Activated CD4-positive, CD25-positive, alpha-beta regulatory T cell treated with anti-CD3 and anti-CD28 coated beads, Interleukin-2, amount 50 U/mL, for 16 hours (primary cell): ENCODE measurements around the gene TRIM8.
"Not testable (repeated sequence)": the region's sequence is repeated elsewhere in the genome, so short reads cannot be mapped to it uniquely, and the experiment has no call there.

Experiments used
- DNase-seq: peaks from one replicate; pipeline ENCODE4 v3.0.0-alpha.2; 2020; ENCODE audit warnings: low read depth, low spot score

The TRIM8 gene

GRCh38 chr10:102650655-102651454 lies 6.6 kb downstream of the TRIM8 start:
- no peak for DNase-seq

- DNase-seq: no peak
These were observed 7.3 kb downstream of the TRIM8 start for GRCh38 chr10:102651455-102652169.

GRCh38 chr10:102652170-102652916 lies 8.1 kb downstream of the TRIM8 start:
- no peak for DNase-seq

- DNase-seq: no peak
These were observed 8.8 kb downstream of the TRIM8 start for GRCh38 chr10:102653060-102653459.

GRCh38 chr10:102654566-102654965 lies 10.3 kb downstream of the TRIM8 start:
- DNase-seq: no peak

GRCh38 chr10:102654969-102655368 lies 10.7 kb downstream of the TRIM8 start:
- DNase-seq: no peak

- DNase-seq: no peak
These were observed 11.7 kb downstream of the TRIM8 start for GRCh38 chr10:102656026-102656425.

- no peak for DNase-seq
These were observed 12.6 kb downstream of the TRIM8 start for GRCh38 chr10:102656791-102657371.

GRCh38 chr10:102657451-102657850 lies 13.2 kb downstream of the TRIM8 start:
- no peak for DNase-seq

- DNase-seq: no peak
These were observed 13.9 kb downstream of the TRIM8 start for GRCh38 chr10:102657984-102658724.

GRCh38 chr10:102658802-102659201 lies 14.5 kb downstream of the TRIM8 start:
- DNase-seq: no peak

- DNase-seq: no peak
These were observed 16.8 kb downstream of the TRIM8 start for GRCh38 chr10:102660888-102661657.

- DNase-seq: no peak
These were observed 17.4 kb downstream of the TRIM8 start for GRCh38 chr10:102661658-102662028.

- no peak for DNase-seq
These were observed 21.7 kb downstream of the TRIM8 start for GRCh38 chr10:102665904-102666509.

GRCh38 chr10:102667411-102667810 lies 23.1 kb downstream of the TRIM8 start:
- not testable (repeated sequence) for DNase-seq

- no peak for DNase-seq
These were observed 24.2 kb downstream of the TRIM8 start for GRCh38 chr10:102668326-102669107.

- no peak for DNase-seq
These were observed 25.2 kb downstream of the TRIM8 start for GRCh38 chr10:102669206-102670064.

- DNase-seq: no peak
These were observed 25.9 kb downstream of the TRIM8 start for GRCh38 chr10:102670065-102670670.
